ENCODE data around the gene COX4I2. TPM values are rescaled to one million over a fixed set of nuclear protein-coding genes. Genes with fewer than 3 reads are reported as not detected.

The COX4I2 gene
- total RNA-seq, 1 experiment from 2014 or later: not detected

- no peak overlapping the region for H3K4me3 ChIP-seq (ENCODE audit: low read depth in 2 of 2, low read length in 2 of 2)
Observed at GRCh38 chr20:31596831-31597480, 40.8 kb upstream of the COX4I2 start.

GRCh38 chr20:31597481-31597855, 40.2 kb upstream of the COX4I2 start:
- H3K27ac ChIP-seq (ENCODE audit: low read length): peak overlapping the region; percentile 97
- TF ChIP-seq TCF7L2 (IDR thresholded peaks at IDR 0.05; ENCODE audit: low read depth, low read length): no peak
- TF ChIP-seq REST (IDR thresholded peaks at IDR 0.05; ENCODE audit: insufficient read depth in 1 of 2, low read depth in 2 of 2, low read length in 1 of 2): no peak
- no peak for TF ChIP-seq CTCF (IDR thresholded peaks at IDR 0.05)
- TF ChIP-seq POLR2AphosphoS5 (IDR thresholded peaks at IDR 0.05; ENCODE audit: low read depth, low read length): no peak
- TF ChIP-seq SIN3A (IDR thresholded peaks at IDR 0.05; ENCODE audit: borderline replicate concordance, insufficient read depth, low read depth, low read length): no peak
- H3K4me1 ChIP-seq (ENCODE audit: control insufficient read depth, insufficient read depth, low read length): peaks cover 49% of the 10 kb centered on the region
- H3K4me3 ChIP-seq (ENCODE audit: low read depth in 2 of 2, low read length in 2 of 2): no peak overlapping the region
- ChIA-PET CTCF (interaction anchor here (0.9 to 2.1 kb wide), 2 partner anchors 11 to 35 kb away, joined by 6 to 11 read pairs; no protein-coding TSS in a partner anchor), POLR2A (interaction anchor here (0.5 kb wide), 1 partner anchor 141 kb away, joined by 3 read pairs; no protein-coding TSS in a partner anchor)
- no peaks in the 10 kb centered on the region for H3K27me3 ChIP-seq (ENCODE audit: control insufficient read depth, insufficient read depth, low read length)
- H3K9me3 ChIP-seq (ENCODE audit: control insufficient read depth, insufficient read depth, low read depth, low read length): no peaks in the 10 kb centered on the region
- in situ Hi-C loops (cut with HindIII; ENCODE audit: low pct_unique_long_range_greater_than_20kb, low sequenced_read_pairs) (no loop called here), intact Hi-C loops (cut with micrococcal nuclease; ENCODE audit: unreplicated experiment) (no loop called here)
- no peaks in the 10 kb centered on the region for H3K36me3 ChIP-seq (ENCODE audit: control insufficient read depth, insufficient read depth, low read length)
- no peak for ATAC-seq
- BruUV-seq (replicated peaks): no TSS peak
- no peak for DNase-seq (ENCODE audit: low read depth, low spot score)

More at GRCh38 chr20:31596831-31597480, 40.8 kb upstream of the COX4I2 start:
- Histone ChIP-seq H3K4me1 (ENCODE audit: control insufficient read depth, insufficient read depth, low read length) (peaks cover 44% of the 10 kb centered on the region), H3K36me3 (ENCODE audit: control insufficient read depth, insufficient read depth, low read length) (no peaks in the 10 kb centered on the region), H3K27me3 (ENCODE audit: control insufficient read depth, insufficient read depth, low read length) (no peaks in the 10 kb centered on the region), H3K27ac (ENCODE audit: low read length) (peak overlapping the region; percentile 97), H3K9me3 (ENCODE audit: control insufficient read depth, insufficient read depth, low read depth, low read length) (no peaks in the 10 kb centered on the region)
- POLR2A ChIA-PET: interaction anchor here (0.5 to 2.7 kb wide), 4 partner anchors 8 to 141 kb away, joined by 3 to 39 read pairs (median 25); partner anchors contain the start of gene ID1
- DNase-seq (ENCODE audit: low read depth, low spot score) (no peak), ATAC-seq (no peak)
- no TSS peak for BruUV-seq (replicated peaks)
- CTCF ChIA-PET: interaction anchor here (0.7 to 2.1 kb wide), 3 partner anchors 12 to 35 kb away, joined by 6 to 11 read pairs (median 6); no protein-coding TSS in a partner anchor
- intact Hi-C loops (cut with micrococcal nuclease; ENCODE audit: unreplicated experiment) (no loop called here), in situ Hi-C loops (cut with HindIII; ENCODE audit: low pct_unique_long_range_greater_than_20kb, low sequenced_read_pairs) (no loop called here)
- TF ChIP-seq TCF7L2 (IDR thresholded peaks at IDR 0.05; ENCODE audit: low read depth, low read length) (no peak), REST (IDR thresholded peaks at IDR 0.05; ENCODE audit: insufficient read depth in 1 of 2, low read depth in 2 of 2, low read length in 1 of 2) (no peak), POLR2AphosphoS5 (IDR thresholded peaks at IDR 0.05; ENCODE audit: low read depth, low read length) (no peak), SIN3A (IDR thresholded peaks at IDR 0.05; ENCODE audit: borderline replicate concordance, insufficient read depth, low read depth, low read length) (no peak), CTCF (IDR thresholded peaks at IDR 0.05) (no peak)

Data from Panc1 (cell line).